NCI-H2029 treated with DMSO at 0.1 percent for 48 hours (cell line): ENCODE results near the gene FAM181A.

ENCODE experiments used
- DNase-seq: peaks from one replicate; lab custom pipeline; 2025; lab: John Stamatoyannopoulos, UW

FAM181A gene

DNA sequence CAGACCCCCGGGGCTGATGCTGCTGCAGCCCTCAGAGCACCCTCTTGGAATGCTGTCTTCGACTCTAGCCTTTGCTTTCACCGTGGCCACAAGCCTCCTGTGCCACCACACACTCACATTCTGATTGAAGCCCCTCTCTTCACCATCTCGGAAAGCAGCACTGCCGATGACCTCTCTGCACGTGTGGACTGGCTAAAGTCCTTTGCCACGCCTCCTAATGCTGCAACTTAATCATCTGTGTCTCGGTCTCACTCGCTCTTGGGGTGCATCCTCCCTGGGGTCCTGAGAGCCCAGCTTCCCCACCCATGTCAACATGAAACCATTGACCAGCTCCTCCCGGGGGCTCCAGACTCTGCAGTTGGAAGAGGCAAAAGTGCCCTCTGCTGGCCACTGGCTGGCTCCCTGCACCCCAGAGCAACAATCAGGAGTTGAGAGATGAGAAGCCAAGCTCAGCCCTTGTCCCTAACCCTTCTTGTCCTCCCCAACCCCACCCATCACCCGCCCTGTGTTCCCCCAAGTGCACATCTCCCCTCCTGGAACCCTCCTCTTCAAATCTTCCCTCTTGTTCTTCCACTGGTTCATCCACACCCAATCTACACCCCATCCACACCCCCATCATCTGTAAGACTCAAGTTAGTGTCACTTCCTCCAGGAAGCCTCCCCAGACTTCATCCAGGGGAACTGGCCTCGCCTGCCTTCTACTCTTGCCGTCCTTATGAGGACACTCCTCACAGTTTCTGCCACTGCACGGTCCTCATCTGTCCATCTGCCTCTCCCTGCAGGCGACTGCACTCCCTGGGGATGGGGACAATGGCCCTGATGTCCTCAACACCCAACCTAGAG, 23.6 kb upstream of the FAM181A start:
- no peak for DNase-seq

DNA sequence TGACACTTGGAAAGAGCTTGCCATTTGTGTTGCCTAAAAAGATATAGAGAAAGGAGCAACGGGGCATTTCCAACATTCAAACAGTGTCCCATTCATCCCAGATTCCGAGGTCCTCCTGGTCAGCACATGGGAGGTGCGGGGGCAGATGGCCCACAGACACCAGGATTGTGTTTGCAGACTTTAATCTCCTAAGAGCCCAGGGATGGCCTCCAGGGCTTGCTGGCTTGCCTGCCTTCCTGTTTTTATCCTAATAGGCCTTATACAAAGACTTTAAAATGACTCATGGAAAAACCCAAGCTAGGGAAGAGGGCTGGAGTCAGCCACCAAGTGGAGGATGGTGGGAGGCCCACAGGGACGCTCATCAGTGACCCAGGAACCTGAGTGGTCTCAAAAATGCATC, 21.5 kb upstream of the FAM181A start:
- no peak for DNase-seq

- DNase-seq = peak; percentile 3
Observed at GRCh38 chr14:93906341-93907329, 20.5 kb upstream of the FAM181A start.

GRCh38 chr14:93909429-93910128, 17.6 kb upstream of the FAM181A start:
- DNase-seq = no peak

- no peak for DNase-seq
Observed at GRCh38 chr14:93911975-93912615, 15.0 kb upstream of the FAM181A start.

DNA sequence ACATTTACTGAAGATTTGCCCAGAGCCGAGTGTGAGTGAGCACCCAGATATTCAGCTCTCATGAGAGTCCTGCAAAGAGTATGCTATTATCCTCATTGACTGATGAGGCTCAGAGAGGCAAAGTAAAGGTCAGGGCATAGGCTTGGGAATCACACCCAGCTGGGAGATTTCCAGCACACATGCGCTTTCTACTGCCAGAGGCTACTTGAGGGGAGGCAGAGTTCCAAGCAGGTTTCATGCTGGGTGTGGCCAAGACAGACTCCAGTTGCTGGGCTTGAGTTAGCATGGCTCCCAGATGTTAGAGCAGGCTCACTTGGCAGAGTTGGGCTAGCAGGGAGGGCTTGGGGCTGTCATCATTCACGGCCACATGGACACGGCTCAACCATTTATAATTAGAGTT, 14.4 kb upstream of the FAM181A start:
- no peak for DNase-seq

- no peak for DNase-seq
Observed at GRCh38 chr14:93914278-93914677, 12.9 kb upstream of the FAM181A start.

DNA sequence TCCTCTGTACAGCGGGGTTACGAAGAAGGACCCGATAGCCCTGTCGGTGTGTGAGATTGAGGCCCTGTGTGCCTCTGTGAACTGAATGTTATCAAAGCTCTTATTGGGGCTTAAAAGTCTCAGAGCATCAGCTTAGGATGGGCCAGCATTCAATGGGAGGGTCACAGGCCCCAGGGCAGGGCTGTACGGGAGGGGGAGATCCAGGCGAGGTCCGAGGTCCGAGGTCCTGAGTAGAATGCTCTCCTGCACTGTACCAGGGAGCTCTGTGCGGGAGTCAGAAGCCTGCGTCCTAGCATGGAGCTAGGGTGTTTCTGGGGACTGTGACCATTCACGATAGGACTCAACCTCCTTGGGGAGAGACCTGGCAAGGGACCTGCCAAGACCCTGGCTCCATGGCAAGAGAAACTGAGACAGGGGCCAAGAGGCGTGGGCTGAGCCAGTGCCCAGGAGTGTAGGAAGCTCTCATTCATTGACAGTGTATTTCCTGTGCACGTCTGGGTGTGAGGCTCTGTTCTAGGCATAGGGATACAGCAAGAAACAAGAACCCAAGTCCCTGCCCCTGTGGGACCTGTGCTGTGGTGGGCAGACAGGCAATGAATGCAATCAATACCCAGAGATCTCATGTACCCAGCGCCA, 12.0 kb upstream of the FAM181A start:
- no peak for DNase-seq

DNA sequence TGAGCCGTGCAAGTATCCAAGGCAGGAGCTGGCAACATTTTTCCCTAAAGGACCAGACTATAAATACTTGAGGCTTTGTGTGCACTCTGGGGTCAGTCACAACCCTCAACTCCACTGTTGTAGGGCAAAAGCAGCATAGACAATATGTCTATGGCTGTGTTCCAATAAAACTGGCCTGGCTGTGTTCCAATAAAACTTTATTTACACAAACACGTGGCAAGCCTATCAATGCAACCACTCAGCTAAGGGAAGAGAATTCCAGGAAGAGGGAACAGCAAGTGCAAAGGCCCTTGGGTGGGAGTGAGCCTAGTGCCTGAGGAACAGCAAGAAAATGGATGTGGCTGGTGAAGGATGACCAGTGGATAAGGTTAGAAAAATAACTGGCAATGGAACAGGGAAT, 11.3 kb upstream of the FAM181A start:
- no peak for DNase-seq

GRCh38 chr14:93916498-93916897, 10.6 kb upstream of the FAM181A start:
- DNase-seq = no peak

DNA sequence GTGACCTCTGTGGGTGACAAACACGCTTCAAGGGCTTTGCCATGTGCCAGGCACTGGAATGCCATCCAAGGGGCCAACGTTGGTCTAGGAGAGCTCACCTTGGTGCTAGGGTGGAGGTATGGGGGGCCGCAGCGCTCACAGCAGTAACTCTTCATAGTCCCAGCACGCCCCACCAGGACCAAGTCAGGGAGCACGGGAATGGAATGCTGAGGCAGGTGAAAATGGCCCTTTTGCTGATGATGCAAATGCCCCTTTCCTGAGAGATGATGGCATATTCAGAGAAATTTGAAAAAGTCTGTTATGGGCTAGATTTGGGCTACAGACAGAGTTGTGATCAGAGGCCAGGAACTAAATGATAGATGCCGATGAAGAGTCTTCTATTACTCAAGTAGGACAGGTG, 10.0 kb upstream of the FAM181A start:
- DNase-seq = no peak

DNA sequence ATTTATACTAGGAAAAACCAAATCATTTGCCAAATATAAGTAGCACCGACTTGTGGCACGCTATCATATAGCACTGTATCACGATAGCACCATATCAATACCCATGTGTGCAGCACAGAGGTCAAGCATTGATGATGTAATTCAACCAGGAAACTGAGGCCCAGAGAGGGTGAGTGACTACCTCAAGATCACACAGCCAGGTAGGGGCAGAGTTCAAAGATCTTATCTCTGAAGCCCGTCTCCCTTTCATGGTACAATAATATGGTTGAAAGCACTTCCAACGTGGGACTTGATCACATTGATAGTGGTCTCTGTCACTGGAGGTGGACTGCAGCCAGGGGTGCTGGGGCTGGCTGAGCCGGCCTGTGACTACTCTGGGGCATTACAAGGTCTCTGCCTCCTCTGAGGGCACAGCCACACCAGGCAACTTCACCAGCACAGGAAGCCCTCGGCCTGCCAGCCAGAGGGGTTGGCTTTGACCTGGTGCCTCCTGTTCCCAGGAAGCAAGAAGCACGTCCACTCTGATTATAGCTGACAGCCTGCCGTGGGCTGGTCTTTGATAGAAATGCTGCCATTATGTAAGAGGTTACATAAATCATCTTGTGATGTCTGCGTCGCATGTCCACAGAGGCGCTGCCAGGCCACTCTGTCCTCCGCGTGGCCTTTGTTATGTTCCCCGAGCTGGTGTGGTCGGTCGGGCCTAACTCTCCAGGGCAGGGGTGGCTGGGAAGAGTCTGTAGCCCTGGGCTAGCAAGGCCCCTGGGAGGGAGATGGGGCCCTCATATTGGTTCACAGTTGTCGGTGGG, 5.9 kb upstream of the FAM181A start:
- no peak for DNase-seq

- DNase-seq = no peak
Observed at GRCh38 chr14:93923626-93924025, 3.5 kb upstream of the FAM181A start.

- no peak for DNase-seq
Observed at GRCh38 chr14:93924592-93925355, 2.4 kb upstream of the FAM181A start.

DNA sequence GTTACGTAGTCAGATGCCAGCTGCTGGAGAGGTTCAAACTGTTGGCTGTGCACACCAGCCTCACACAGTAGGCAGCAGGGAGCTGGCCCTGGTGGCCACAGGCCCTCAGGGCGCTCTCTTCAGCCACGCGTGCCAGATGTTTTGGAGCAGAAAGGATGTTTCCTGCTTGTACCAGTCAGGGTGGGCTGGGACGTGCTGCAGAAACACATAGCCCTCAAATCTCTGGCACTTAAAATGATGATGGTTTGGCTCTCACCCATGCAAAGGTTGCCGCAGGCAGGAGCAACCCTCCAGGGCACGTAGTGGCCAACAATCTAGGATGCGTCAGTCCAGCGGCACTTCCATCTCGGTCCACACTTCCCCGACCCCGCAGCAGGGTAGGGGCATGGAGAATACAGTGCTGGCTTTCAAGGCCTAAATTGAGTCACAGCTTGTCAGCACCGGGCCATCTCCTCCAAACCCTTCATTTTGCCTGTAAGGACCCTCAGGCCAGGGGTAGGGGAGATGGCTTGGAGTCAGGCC, 1.7 kb upstream of the FAM181A start:
- no peak for DNase-seq

GRCh38 chr14:93926245-93926872, 785 bp upstream of the FAM181A start:
- no peak for DNase-seq

GRCh38 chr14:93927800-93928145, 629 bp downstream of the FAM181A start:
- no peak for DNase-seq

DNA sequence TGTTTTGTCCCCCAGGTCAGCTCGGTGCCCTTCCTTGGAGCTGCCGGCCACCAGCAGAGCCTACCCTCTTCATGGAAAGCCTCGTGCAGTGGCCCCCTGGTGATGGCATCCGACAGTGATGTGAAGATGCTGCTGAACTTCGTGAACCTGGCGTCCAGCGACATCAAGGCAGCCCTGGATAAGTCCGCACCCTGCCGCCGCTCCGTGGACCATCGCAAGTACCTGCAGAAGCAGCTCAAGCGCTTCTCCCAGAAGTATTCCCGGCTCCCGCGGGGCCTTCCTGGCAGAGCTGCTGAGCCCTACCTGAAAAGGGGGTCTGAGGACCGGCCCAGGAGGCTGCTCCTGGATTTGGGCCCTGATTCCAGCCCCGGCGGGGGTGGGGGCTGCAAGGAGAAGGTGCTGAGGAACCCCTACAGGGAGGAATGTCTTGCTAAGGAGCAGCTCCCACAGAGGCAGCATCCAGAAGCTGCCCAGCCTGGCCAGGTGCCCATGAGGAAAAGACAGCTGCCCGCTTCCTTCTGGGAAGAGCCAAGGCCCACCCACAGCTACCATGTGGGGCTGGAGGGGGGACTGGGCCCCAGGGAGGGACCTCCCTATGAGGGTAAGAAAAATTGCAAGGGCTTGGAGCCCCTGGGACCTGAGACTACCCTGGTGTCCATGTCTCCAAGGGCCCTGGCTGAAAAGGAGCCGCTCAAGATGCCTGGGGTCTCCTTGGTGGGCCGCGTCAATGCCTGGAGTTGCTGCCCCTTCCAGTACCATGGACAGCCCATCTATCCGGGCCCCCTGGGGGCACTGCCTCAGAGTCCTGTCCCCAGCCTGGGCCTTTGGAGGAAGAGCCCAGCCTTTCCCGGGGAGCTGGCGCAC, 1.3 kb downstream of the FAM181A start:
- no peak for DNase-seq
